Keratinocyte (primary cell): Measurements from ENCODE around the gene CNTNAP1. TPM values are rescaled to one million over a fixed set of nuclear protein-coding genes. Genes with fewer than 3 reads are reported as not detected.

Source experiments
- DNase-seq: peaks from one replicate; pipeline ENCODE4 v3.0.0-alpha.2; 2011; ENCODE audit warnings: low read depth, missing footprints, low spot score
- FAIRE-seq: peaks from 2 replicates; lab custom pipeline; 2011; peaks lifted over from hg19 to GRCh38; lab: Jason Lieb, UNC
- H2AFZ ChIP-seq: 2 replicates; pipeline ENCODE4 v1.6.0; 2012; ENCODE audit warnings: low read length, control low read depth, inconsistent platforms; ENCODE audit not compliant: control insufficient read depth
- H3K27ac ChIP-seq: 2 replicates; pipeline ENCODE4 v1.5.1; 2011; ENCODE audit warnings: low read length; ENCODE audit not compliant: control insufficient read depth, insufficient read depth
- H3K27me3 ChIP-seq: 3 replicates; pipeline ENCODE4 v1.6.0; 2011; ENCODE audit warnings: low read length; ENCODE audit not compliant: control insufficient read depth, insufficient read depth; ENCODE audit errors: extremely low read depth
- H3K36me3 ChIP-seq, 2 experiments: 2 replicates in 1 of 2; 3 replicates in 1 of 2; pipeline ENCODE4 v1.5.1; 2011; ENCODE audit warnings: low read length in 2 of 2, mild to moderate bottlenecking in 1 of 2; ENCODE audit not compliant: control insufficient read depth in 2 of 2, insufficient read depth in 2 of 2; ENCODE audit errors: extremely low read depth in 1 of 2
- H3K4me1 ChIP-seq: 3 replicates; pipeline ENCODE4 v1.5.1; 2011; ENCODE audit warnings: low read length; ENCODE audit not compliant: control insufficient read depth, insufficient read depth; ENCODE audit errors: extremely low read depth
- H3K4me2 ChIP-seq: 3 replicates; pipeline ENCODE4 v1.6.0; 2011; ENCODE audit warnings: low read depth, low read length; ENCODE audit not compliant: control insufficient read depth, insufficient read depth; ENCODE audit errors: extremely low read depth
- H3K4me3 ChIP-seq, 3 experiments: fragments of 200-600 bp in 1 of 3; sonication (generic) in 1 of 3; 2 replicates in 2 of 3; 3 replicates in 1 of 3; pipeline ENCODE4 v1.5.1; 2011 to 2016; ENCODE audit warnings: low read length in 3 of 3, mild to moderate bottlenecking in 3 of 3, control low read depth in 2 of 3, inconsistent platforms in 1 of 3, low read depth in 1 of 3, mixed read lengths in 1 of 3, mixed run types in 1 of 3, moderate library complexity in 1 of 3; ENCODE audit not compliant: control insufficient read depth in 2 of 3, insufficient read depth in 2 of 3; ENCODE audit errors: extremely low read depth in 1 of 3
- H3K79me2 ChIP-seq: 2 replicates; pipeline ENCODE4 v1.6.0; 2012; ENCODE audit warnings: low read length; ENCODE audit not compliant: control insufficient read depth, insufficient read depth
- H3K9ac ChIP-seq: 3 replicates; pipeline ENCODE4 v1.6.0; 2011; ENCODE audit warnings: low read length; ENCODE audit not compliant: control insufficient read depth, insufficient read depth; ENCODE audit errors: extremely low read depth
- H3K9me1 ChIP-seq: 3 replicates; pipeline ENCODE4 v1.6.0; 2011; ENCODE audit warnings: low read length; ENCODE audit not compliant: control insufficient read depth, insufficient read depth; ENCODE audit errors: extremely low read depth
- H3K9me3 ChIP-seq: 2 replicates; pipeline ENCODE4 v1.5.1; 2012; ENCODE audit warnings: low read depth, low read length; ENCODE audit not compliant: control insufficient read depth
- H4K20me1 ChIP-seq: 3 replicates; pipeline ENCODE4 v1.6.0; 2011; ENCODE audit warnings: low read length; ENCODE audit not compliant: control insufficient read depth, insufficient read depth; ENCODE audit errors: extremely low read depth
- EZH2 ChIP-seq: IDR thresholded peaks from one replicate; pipeline ENCODE4 v1.6.1; 2012; ENCODE audit warnings: inconsistent platforms, mild to moderate bottlenecking, low read length, moderate library complexity
- dilution Hi-C: fragments of 300-500 bp; cut with MboI; formaldehyde crosslinking; loops from one replicate; pipeline ENCODE4 v1.7.0; 2020; ENCODE audit warnings: low sequenced_read_pairs; ENCODE audit not compliant: extremely low pct_ligation_motif_present
- polyA plus RNA-seq, 5 experiments: library from polyadenylated mRNA; depleted of rRNA in 3 of 5; stranded (reverse) in 3 of 5; stranded (forward) in 1 of 5; unstranded in 1 of 5; fragments of >200 nt; gene quantifications; 1 replicate in 1 of 5; 2 replicates in 3 of 5; 3 replicates in 1 of 5; pipeline versions ENCODE4 v1.2.1 to v1.2.3, GENCODE V29; 2011 to 2012; ENCODE audit warnings: missing spikeins in 2 of 5, low read depth in 1 of 5, low replicate concordance in 1 of 5
- TF ChIP-seq, protein P1 (sequence below), 3 experiments: IDR thresholded peaks in 1 of 3; conservative IDR thresholded peaks in 1 of 3; optimal IDR thresholded peaks in 1 of 3; 2 replicates in 2 of 3; 3 replicates in 1 of 3; pipeline versions ENCODE3 to v1.5.1; 2011; ENCODE audit warnings: low read length in 3 of 3, mild to moderate bottlenecking in 3 of 3, moderate library complexity in 2 of 3, control low read depth in 1 of 3, inconsistent platforms in 1 of 3; ENCODE audit not compliant: insufficient read depth in 2 of 3; ENCODE audit errors: extremely low read depth in 1 of 3

Gene CNTNAP1
- polyA plus RNA-seq, 1 donor (not counting 4 experiments of a cell fraction or from before 2014, with no cell fraction given): 0.71 TPM

- FAIRE-seq: no peak
- dilution Hi-C loops: no loop called here
Measured at GRCh38 chr17:42694524-42694923, 12.2 kb downstream of the CNTNAP1 start.

DNA sequence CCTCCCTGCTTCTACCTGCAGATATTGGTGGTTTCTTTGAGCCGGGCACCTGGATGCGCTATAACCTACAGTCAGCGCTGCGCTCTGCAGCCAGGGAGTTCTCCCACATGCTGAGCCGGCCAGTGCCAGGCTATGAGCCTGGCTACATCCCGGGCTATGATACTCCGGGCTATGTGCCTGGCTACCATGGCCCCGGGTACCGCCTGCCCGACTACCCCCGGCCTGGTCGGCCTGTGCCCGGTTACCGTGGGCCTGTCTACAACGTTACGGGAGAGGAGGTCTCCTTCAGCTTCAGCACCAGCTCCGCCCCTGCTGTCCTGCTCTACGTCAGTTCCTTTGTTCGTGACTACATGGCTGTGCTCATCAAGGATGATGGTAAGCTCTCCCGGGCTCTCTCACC is 13.2 kb downstream of the CNTNAP1 start:
- FAIRE-seq (no peak), DNase-seq (no peak)
- H3K9me1 ChIP-seq: no peaks in the 10 kb centered on the region
- no peak overlapping the region for H3K4me3 ChIP-seq
- no peaks in the 10 kb centered on the region for H3K9me3 ChIP-seq
- H3K4me2 ChIP-seq: no peak overlapping the region
- no peaks in the 10 kb centered on the region for H4K20me1 ChIP-seq
- TF ChIP-seq, protein P1, sequence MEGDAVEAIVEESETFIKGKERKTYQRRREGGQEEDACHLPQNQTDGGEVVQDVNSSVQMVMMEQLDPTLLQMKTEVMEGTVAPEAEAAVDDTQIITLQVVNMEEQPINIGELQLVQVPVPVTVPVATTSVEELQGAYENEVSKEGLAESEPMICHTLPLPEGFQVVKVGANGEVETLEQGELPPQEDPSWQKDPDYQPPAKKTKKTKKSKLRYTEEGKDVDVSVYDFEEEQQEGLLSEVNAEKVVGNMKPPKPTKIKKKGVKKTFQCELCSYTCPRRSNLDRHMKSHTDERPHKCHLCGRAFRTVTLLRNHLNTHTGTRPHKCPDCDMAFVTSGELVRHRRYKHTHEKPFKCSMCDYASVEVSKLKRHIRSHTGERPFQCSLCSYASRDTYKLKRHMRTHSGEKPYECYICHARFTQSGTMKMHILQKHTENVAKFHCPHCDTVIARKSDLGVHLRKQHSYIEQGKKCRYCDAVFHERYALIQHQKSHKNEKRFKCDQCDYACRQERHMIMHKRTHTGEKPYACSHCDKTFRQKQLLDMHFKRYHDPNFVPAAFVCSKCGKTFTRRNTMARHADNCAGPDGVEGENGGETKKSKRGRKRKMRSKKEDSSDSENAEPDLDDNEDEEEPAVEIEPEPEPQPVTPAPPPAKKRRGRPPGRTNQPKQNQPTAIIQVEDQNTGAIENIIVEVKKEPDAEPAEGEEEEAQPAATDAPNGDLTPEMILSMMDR (optimal IDR thresholded peaks at IDR 0.05 in 1 of 3, IDR thresholded peaks at IDR 0.05 in 1 of 3, conservative IDR thresholded peaks at IDR 0.05 in 1 of 3; ENCODE audit: extremely low read depth in 1 of 3, insufficient read depth in 2 of 3, low read length in 3 of 3): no peak
- no peak for TF ChIP-seq EZH2
- no peaks in the 10 kb centered on the region for H3K27me3 ChIP-seq
- no peak overlapping the region for H3K9ac ChIP-seq
- dilution Hi-C loops: no loop called here
- no peaks in the 10 kb centered on the region for H3K79me2 ChIP-seq
- no peak overlapping the region for H2AFZ ChIP-seq
- no peaks in the 10 kb centered on the region for H3K4me1 ChIP-seq
- no peak overlapping the region for H3K27ac ChIP-seq
- peaks cover 0 to 4% of the 10 kb centered on the region in 2 experiments for H3K36me3 ChIP-seq

More at GRCh38 chr17:42694524-42694923, 12.2 kb downstream of the CNTNAP1 start:
- H3K27ac ChIP-seq: no peak overlapping the region
- H3K4me2 ChIP-seq: no peak overlapping the region
- no peak for DNase-seq
- H2AFZ ChIP-seq: no peak overlapping the region
- no peaks in the 10 kb centered on the region for H3K9me1 ChIP-seq
- H3K9me3 ChIP-seq: no peaks in the 10 kb centered on the region
- H3K79me2 ChIP-seq: no peaks in the 10 kb centered on the region
- peaks cover 0 to 3% of the 10 kb centered on the region in 2 experiments for H3K36me3 ChIP-seq
- no peak overlapping the region for H3K4me3 ChIP-seq
- no peak for TF ChIP-seq EZH2
- TF ChIP-seq, protein P1 (optimal IDR thresholded peaks at IDR 0.05 in 1 of 3, IDR thresholded peaks at IDR 0.05 in 1 of 3, conservative IDR thresholded peaks at IDR 0.05 in 1 of 3; ENCODE audit: extremely low read depth in 1 of 3, insufficient read depth in 2 of 3, low read length in 3 of 3): no peak
- H3K27me3 ChIP-seq: no peaks in the 10 kb centered on the region
- H4K20me1 ChIP-seq: no peaks in the 10 kb centered on the region
- H3K9ac ChIP-seq: no peak overlapping the region
- H3K4me1 ChIP-seq: no peaks in the 10 kb centered on the region
